ENCODE data around the gene AOX1.
A peak's percentile ranks its signal among the peaks of the same experiment; 100 is the strongest.
"Not testable (repeated sequence)": the region's sequence is repeated elsewhere in the genome, so short reads cannot be mapped to it uniquely, and the experiment has no call there.

The AOX1 gene

GRCh38 chr2:200585730-200586643, at the start of gene AOX1:
TSS of gene AOX1 (plus strand) at chr2:200586014. CDS start at chr2:200586109, 95 bp downstream.
- H3K27ac ChIP-seq, result peak within 1 kb of the TSS in 14 of 21 experiments; percentile 2 to 87 (median 76)
- H3K4me3 ChIP-seq, result peak within 1 kb of the TSS; percentile 28 to 55 (median 39)

- Histone ChIP-seq H3K27ac (no peak overlapping the region), H3K4me3 (no peak overlapping the region)
Measured at GRCh38 chr2:200538139-200538538, 47.7 kb upstream of the AOX1 start.

- H3K27ac ChIP-seq, result no peak overlapping the region
- H3K4me3 ChIP-seq, result no peak overlapping the region
Measured at GRCh38 chr2:200540793-200541192, 45.0 kb upstream of the AOX1 start.

- not testable (repeated sequence) for H3K4me3 ChIP-seq, H3K27ac ChIP-seq
Measured at GRCh38 chr2:200566596-200566995, 19.2 kb upstream of the AOX1 start.

- Histone ChIP-seq H3K27ac (no peak overlapping the region), H3K4me3 (no peak overlapping the region)
Measured at GRCh38 chr2:200567932-200568331, 17.9 kb upstream of the AOX1 start.

GRCh38 chr2:200575957-200576356, 9.9 kb upstream of the AOX1 start:
- Histone ChIP-seq H3K4me3 (no peak overlapping the region), H3K27ac (no peak overlapping the region)

- Histone ChIP-seq H3K27ac (no peak overlapping the region), H3K4me3 (no peak overlapping the region)
Measured at GRCh38 chr2:200577027-200577426, 8.8 kb upstream of the AOX1 start.

GRCh38 chr2:200578778-200579177, 7.0 kb upstream of the AOX1 start:
- no peak overlapping the region for H3K27ac ChIP-seq
- no peak overlapping the region for H3K4me3 ChIP-seq

- H3K4me3 ChIP-seq, result no peak overlapping the region
- no peak overlapping the region for H3K27ac ChIP-seq
Measured at GRCh38 chr2:200584639-200585038, 1.2 kb upstream of the AOX1 start.

GRCh38 chr2:200585340-200585729, 479 bp upstream of the AOX1 start:
- peak overlapping the region; percentile 28 to 55 (median 39) for H3K4me3 ChIP-seq
- peak overlapping the region in 4 of 21 experiments; percentile 73 to 87 (median 83) for H3K27ac ChIP-seq

GRCh38 chr2:200586644-200586975, 796 bp downstream of the AOX1 start:
- Histone ChIP-seq H3K27ac (peak overlapping the region in 12 of 21 experiments; percentile 2 to 87 (median 78)), H3K4me3 (peak overlapping the region in 4 of 7 experiments; percentile 31 to 55 (median 42))

- Histone ChIP-seq H3K4me3 (peak overlapping the region in 1 of 7 experiments; percentile 55), H3K27ac (peak overlapping the region in 9 of 21 experiments; percentile 4 to 87 (median 79))
Measured at GRCh38 chr2:200587007-200587616, 1.3 kb downstream of the AOX1 start.

- Histone ChIP-seq H3K27ac (no peak overlapping the region), H3K4me3 (no peak overlapping the region)
Measured at GRCh38 chr2:200588076-200588678, 2.4 kb downstream of the AOX1 start.

GRCh38 chr2:200590090-200590489, 4.3 kb downstream of the AOX1 start:
- Histone ChIP-seq H3K4me3 (no peak overlapping the region), H3K27ac (peak overlapping the region in 2 of 21 experiments; percentile 5 to 39)

GRCh38 chr2:200591308-200591707, 5.5 kb downstream of the AOX1 start:
- Histone ChIP-seq H3K27ac (no peak overlapping the region), H3K4me3 (no peak overlapping the region)

- Histone ChIP-seq H3K27ac (no peak overlapping the region), H3K4me3 (no peak overlapping the region)
Measured at GRCh38 chr2:200592406-200593075, 6.7 kb downstream of the AOX1 start.

GRCh38 chr2:200593905-200594304, 8.1 kb downstream of the AOX1 start:
- Histone ChIP-seq H3K4me3 (no peak overlapping the region), H3K27ac (no peak overlapping the region)

GRCh38 chr2:200595913-200596312, 10.1 kb downstream of the AOX1 start:
- H3K27ac ChIP-seq, result no peak overlapping the region
- H3K4me3 ChIP-seq, result no peak overlapping the region

GRCh38 chr2:200596774-200597570, 11.2 kb downstream of the AOX1 start:
- no peak overlapping the region for H3K27ac ChIP-seq
- no peak overlapping the region for H3K4me3 ChIP-seq

All from skin epidermis (tissue), 12 donors.